ENCODE results near the gene ACADSB.

Gene ACADSB

DNA sequence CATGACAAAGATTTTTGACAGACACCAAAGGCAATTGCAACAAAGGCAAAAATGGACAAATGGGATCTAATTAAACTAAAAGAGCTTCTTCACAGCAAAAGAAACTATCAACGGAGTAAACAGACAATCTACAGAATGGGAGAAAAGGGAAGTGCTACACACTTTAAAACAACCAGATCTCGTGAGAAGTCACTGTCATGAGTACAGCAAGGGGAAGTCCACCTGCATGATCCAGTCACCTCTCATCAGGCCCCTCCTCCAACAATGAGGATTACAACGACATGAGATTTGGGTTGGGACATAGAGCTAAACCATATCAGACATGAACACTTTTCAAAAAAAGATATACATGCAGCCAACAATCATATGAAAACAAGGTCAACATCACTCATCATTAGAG lies 40.1 kb upstream of the ACADSB start:
- Histone ChIP-seq H3K27me3 (ENCODE audit: insufficient read depth, low read length) (no peaks in the 10 kb centered on the region), H3K36me3 (ENCODE audit: insufficient read depth, low read length) (no peaks in the 10 kb centered on the region), H3K9me3 (ENCODE audit: low read length) (no peaks in the 10 kb centered on the region), H3K27ac (ENCODE audit: low read depth, low read length, poor library complexity, severe bottlenecking) (no peak overlapping the region), H3K9ac (ENCODE audit: low read length) (no peak overlapping the region), H3K4me2 (ENCODE audit: low read length) (no peak overlapping the region), H4K20me1 (ENCODE audit: insufficient read depth, low read length) (no peaks in the 10 kb centered on the region), H3K4me3 (ENCODE audit: low read depth, low read length, poor library complexity, severe bottlenecking) (no peak overlapping the region), H3K4me1 (ENCODE audit: insufficient read depth, low read length, severe bottlenecking) (no peaks in the 10 kb centered on the region), H3K79me2 (ENCODE audit: insufficient read depth, low read length) (no peaks in the 10 kb centered on the region), H3K9me2 (ENCODE audit: low read depth, low read length) (no peaks in the 10 kb centered on the region), H2AFZ (ENCODE audit: low read length) (no peak overlapping the region), H3F3A (ENCODE audit: insufficient read depth, low read length) (no peaks in the 10 kb centered on the region)
- no peak for TF ChIP-seq EZH2 (IDR thresholded peaks at IDR 0.05; ENCODE audit: borderline replicate concordance, low read length)
- TF ChIP-seq, protein P1, sequence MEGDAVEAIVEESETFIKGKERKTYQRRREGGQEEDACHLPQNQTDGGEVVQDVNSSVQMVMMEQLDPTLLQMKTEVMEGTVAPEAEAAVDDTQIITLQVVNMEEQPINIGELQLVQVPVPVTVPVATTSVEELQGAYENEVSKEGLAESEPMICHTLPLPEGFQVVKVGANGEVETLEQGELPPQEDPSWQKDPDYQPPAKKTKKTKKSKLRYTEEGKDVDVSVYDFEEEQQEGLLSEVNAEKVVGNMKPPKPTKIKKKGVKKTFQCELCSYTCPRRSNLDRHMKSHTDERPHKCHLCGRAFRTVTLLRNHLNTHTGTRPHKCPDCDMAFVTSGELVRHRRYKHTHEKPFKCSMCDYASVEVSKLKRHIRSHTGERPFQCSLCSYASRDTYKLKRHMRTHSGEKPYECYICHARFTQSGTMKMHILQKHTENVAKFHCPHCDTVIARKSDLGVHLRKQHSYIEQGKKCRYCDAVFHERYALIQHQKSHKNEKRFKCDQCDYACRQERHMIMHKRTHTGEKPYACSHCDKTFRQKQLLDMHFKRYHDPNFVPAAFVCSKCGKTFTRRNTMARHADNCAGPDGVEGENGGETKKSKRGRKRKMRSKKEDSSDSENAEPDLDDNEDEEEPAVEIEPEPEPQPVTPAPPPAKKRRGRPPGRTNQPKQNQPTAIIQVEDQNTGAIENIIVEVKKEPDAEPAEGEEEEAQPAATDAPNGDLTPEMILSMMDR (IDR thresholded peaks at IDR 0.05; ENCODE audit: low read length), result no peak

DNA sequence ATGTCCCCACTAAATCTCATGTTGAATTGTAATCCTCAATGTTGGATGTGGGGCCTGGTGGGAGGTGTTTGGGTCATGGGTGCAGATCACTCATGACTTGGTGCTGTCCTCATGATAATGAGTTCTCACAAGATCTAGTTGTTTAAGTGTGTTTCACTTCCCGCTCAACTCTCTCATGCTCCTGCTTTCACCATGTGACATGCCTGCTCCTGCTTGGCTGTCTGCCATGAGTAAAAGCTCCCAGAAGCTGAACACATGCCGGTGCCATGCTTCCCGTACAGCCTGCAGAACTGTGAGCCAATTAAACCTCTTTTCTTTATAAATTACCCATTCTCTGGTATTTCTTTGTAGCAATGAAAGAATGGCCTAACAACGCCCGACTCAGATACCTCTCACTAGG lies 34.8 kb upstream of the ACADSB start:
- H3K4me3 ChIP-seq (ENCODE audit: low read depth, low read length, poor library complexity, severe bottlenecking), result no peak overlapping the region
- no peak overlapping the region for H2AFZ ChIP-seq (ENCODE audit: low read length)
- TF ChIP-seq, protein P1 (IDR thresholded peaks at IDR 0.05; ENCODE audit: low read length), result no peak
- TF ChIP-seq EZH2 (IDR thresholded peaks at IDR 0.05; ENCODE audit: borderline replicate concordance, low read length), result no peak
- no peaks in the 10 kb centered on the region for H3K9me2 ChIP-seq (ENCODE audit: low read depth, low read length)
- no peak overlapping the region for H3K27ac ChIP-seq (ENCODE audit: low read depth, low read length, poor library complexity, severe bottlenecking)
- H3K4me1 ChIP-seq (ENCODE audit: insufficient read depth, low read length, severe bottlenecking), result no peaks in the 10 kb centered on the region
- H4K20me1 ChIP-seq (ENCODE audit: insufficient read depth, low read length), result no peaks in the 10 kb centered on the region
- H3K9me3 ChIP-seq (ENCODE audit: low read length), result no peaks in the 10 kb centered on the region
- no peak overlapping the region for H3K4me2 ChIP-seq (ENCODE audit: low read length)
- H3K9ac ChIP-seq (ENCODE audit: low read length), result no peak overlapping the region
- H3F3A ChIP-seq (ENCODE audit: insufficient read depth, low read length), result no peaks in the 10 kb centered on the region
- H3K27me3 ChIP-seq (ENCODE audit: insufficient read depth, low read length), result no peaks in the 10 kb centered on the region
- H3K79me2 ChIP-seq (ENCODE audit: insufficient read depth, low read length), result no peaks in the 10 kb centered on the region
- H3K36me3 ChIP-seq (ENCODE audit: insufficient read depth, low read length), result no peaks in the 10 kb centered on the region

DNA sequence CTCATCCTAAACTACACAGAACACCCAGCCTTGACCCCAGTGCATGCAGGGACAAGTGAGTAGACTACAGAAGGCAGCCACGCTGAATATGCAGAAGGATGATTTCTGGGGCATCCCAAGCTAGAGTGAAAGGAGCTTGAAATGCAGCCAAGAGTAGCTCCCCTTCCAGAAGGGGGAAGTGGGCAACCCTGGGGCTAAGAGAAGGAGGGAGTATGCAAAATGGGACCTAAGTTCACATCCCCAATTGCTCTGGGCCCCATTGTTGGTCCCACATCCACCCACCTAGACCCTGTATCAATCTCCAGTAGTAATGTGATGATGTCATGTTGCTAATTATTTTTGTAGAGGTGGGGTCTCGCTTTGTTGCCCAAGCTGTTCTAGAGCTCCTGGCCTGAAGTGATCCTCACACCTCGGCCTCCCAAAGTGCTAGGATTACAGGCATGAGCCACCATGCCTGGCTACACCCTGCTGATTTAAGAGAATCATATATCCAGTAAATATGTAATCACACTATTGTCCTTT lies 34.2 kb upstream of the ACADSB start:
- Histone ChIP-seq H3K4me3 (ENCODE audit: low read depth, low read length, poor library complexity, severe bottlenecking) (no peak overlapping the region), H3K4me1 (ENCODE audit: insufficient read depth, low read length, severe bottlenecking) (peaks cover 3% of the 10 kb centered on the region), H3K4me2 (ENCODE audit: low read length) (no peak overlapping the region)

More for the DNA sequence above, 34.2 kb upstream of the ACADSB start:
- Histone ChIP-seq H3K36me3 (ENCODE audit: insufficient read depth, low read length) (no peaks in the 10 kb centered on the region), H3K27me3 (ENCODE audit: insufficient read depth, low read length) (no peaks in the 10 kb centered on the region), H3K9ac (ENCODE audit: low read length) (no peak overlapping the region), H3K9me3 (ENCODE audit: low read length) (no peaks in the 10 kb centered on the region), H4K20me1 (ENCODE audit: insufficient read depth, low read length) (no peaks in the 10 kb centered on the region), H3K9me2 (ENCODE audit: low read depth, low read length) (no peaks in the 10 kb centered on the region), H2AFZ (ENCODE audit: low read length) (no peak overlapping the region), H3K27ac (ENCODE audit: low read depth, low read length, poor library complexity, severe bottlenecking) (no peak overlapping the region), H3K79me2 (ENCODE audit: insufficient read depth, low read length) (no peaks in the 10 kb centered on the region), H3F3A (ENCODE audit: insufficient read depth, low read length) (no peaks in the 10 kb centered on the region)
- TF ChIP-seq, protein P1 (IDR thresholded peaks at IDR 0.05; ENCODE audit: low read length), result no peak
- no peak for TF ChIP-seq EZH2 (IDR thresholded peaks at IDR 0.05; ENCODE audit: borderline replicate concordance, low read length)
